GM12874 (cell line): ENCODE results near the gene TAS2R4.

Experiments used
- CTCF ChIP-seq: IDR thresholded peaks from 2 replicates; pipeline ENCODE4 v1.5.1; 2011; ENCODE audit warnings: low read depth, mild to moderate bottlenecking, control low read depth, low read length, moderate library complexity; ENCODE audit not compliant: insufficient read depth

The TAS2R4 gene

GRCh38 chr7:141739250-141739649 lies 37.2 kb upstream of the TAS2R4 start:
- TF ChIP-seq CTCF, result no peak

GRCh38 chr7:141742229-141742628 lies 34.2 kb upstream of the TAS2R4 start:
- TF ChIP-seq CTCF, result no peak

- TF ChIP-seq CTCF, result no peak
These were observed 32.3 kb upstream of the TAS2R4 start for GRCh38 chr7:141744131-141744530.

- TF ChIP-seq CTCF, result no peak
These were observed 28.1 kb upstream of the TAS2R4 start for GRCh38 chr7:141748396-141748795.

- TF ChIP-seq CTCF, result no peak; the same call in 1 of the 2 replicates
These were observed 23.8 kb upstream of the TAS2R4 start for GRCh38 chr7:141752634-141753033.

- peak; percentile 37; the same call in 1 of the 2 replicates for TF ChIP-seq CTCF
These were observed 21.5 kb upstream of the TAS2R4 start for GRCh38 chr7:141754939-141755338.

GRCh38 chr7:141763797-141764196 lies 12.7 kb upstream of the TAS2R4 start, which contains the start of gene TAS2R3:
TAS2R3 (plus strand) TSS chr7:141764097; CDS start chr7:141764159, 62 bp downstream.
- no peak for TF ChIP-seq CTCF
